GM18508 (cell line): Measurements from ENCODE around the gene UBE2H.
A peak's percentile ranks its signal among the peaks of the same experiment; 100 is the strongest.

Experiments used
- ATAC-seq: cut with Tn5 transposase; IDR thresholded peaks from one replicate; pipeline ENCODE4 v1.9.1; 2021; ENCODE audit warnings: moderate number of reproducible peaks; ENCODE audit not compliant: insufficient read depth, unreplicated experiment

The UBE2H gene

GRCh38 chr7:129951226-129952085 is 1.3 kb downstream of the UBE2H start:
- ATAC-seq = no peak

- ATAC-seq = no peak
Observed at GRCh38 chr7:129950933-129951225, 1.9 kb downstream of the UBE2H start.

DNA sequence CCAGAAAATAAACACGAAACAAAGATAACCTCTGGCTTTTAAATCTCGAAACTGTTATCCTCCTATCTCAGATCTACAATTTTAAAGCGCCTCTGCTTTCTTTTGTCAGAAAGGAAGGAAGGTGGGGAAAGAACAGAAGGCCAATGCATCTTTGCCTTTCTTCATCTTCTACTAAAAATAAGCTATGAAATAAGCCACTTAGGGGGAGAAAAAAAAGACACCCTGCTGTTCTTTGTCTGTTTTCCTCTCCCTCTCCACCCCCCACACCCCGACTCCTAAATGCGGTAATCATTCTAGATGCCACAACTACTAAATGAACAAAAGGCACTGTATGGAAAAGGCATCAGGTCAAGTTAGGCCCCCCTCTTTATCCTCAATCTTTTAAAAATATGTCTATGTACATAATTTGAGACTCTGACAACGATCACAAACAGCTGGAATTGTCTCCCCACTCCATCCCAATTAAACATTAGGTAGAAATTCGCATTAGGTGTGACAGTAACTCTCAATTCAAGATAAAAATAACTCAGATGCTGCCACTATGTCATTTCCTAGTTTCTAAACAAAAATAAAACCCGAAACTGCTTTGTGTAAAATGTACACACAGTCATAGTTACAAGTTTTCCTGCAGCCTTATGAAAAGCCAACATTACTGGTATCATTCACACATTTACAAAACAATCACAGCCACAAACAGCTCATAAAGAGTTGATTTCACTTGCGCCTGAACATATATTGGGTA is 2.4 kb downstream of the UBE2H start:
- peak; percentile 28 for ATAC-seq

- ATAC-seq = no peak
Observed at GRCh38 chr7:129949292-129950133, 3.2 kb downstream of the UBE2H start.

GRCh38 chr7:129948877-129949291 is 3.9 kb downstream of the UBE2H start:
- ATAC-seq = no peak

GRCh38 chr7:129948338-129948737 is 4.4 kb downstream of the UBE2H start:
- ATAC-seq = no peak

- no peak for ATAC-seq
Observed at GRCh38 chr7:129947701-129948100, 5.1 kb downstream of the UBE2H start.

DNA sequence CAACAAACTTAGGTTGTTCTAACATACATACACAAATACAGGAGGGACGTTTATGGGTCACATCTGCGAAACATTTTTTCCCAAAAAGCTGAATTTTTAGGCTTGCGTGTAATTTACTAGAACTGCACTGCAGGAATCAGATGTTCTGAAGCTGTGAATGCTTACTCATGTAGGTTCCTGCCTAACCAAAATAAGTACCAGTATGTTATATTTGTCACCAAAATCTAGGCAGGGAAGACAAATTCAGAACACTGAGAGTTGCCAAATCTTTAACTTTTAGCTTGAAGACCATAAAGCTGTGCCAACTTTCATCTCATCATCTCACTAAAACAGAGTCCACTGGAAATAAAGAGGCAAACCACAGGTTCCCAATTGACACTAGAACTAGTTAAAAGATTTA is 5.7 kb downstream of the UBE2H start:
- no peak for ATAC-seq

GRCh38 chr7:129946282-129946681 is 6.5 kb downstream of the UBE2H start:
- no peak for ATAC-seq

- ATAC-seq = no peak
Observed at GRCh38 chr7:129943352-129943751, 9.4 kb downstream of the UBE2H start.

- ATAC-seq = no peak
Observed at GRCh38 chr7:129940329-129940728, 12.4 kb downstream of the UBE2H start.

DNA sequence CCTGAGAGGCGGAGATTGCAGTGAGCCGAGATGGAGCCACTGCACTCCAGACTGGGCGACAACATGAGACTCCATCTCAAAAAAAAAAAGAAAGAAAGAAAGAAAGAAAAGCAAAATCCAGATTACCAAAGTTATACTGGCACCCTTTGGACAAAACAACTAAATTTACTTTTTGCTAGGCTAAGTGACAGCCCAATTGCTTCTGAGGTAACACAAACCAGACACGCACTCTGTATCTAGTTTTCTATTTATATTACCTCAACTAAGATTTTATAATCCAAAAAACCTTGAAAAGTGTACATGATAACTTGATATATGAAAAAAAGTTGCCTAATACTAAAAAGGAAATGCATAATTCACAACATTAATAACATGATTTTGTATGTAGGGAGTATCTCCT is 12.9 kb downstream of the UBE2H start:
- ATAC-seq = no peak

- no peak for ATAC-seq
Observed at GRCh38 chr7:129933627-129934026, 19.1 kb downstream of the UBE2H start.

DNA sequence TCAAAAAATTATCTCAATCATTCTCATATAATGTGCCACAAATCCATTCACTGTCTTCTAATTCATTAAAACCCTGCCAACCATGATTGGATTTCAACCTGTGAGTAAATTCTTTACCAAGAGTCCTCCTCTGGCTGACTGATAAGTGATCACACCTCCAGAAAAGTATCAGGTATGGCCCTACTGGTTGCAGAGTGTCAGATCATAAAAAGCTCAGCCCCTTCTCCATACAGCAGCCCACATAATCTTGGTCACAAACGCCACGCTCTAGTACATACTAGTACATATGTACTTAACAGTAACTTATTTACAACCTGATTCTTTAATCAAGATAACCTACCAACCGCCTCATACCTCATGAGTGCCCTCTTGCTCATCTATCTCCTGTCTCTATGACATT is 26.1 kb downstream of the UBE2H start:
- ATAC-seq = no peak

DNA sequence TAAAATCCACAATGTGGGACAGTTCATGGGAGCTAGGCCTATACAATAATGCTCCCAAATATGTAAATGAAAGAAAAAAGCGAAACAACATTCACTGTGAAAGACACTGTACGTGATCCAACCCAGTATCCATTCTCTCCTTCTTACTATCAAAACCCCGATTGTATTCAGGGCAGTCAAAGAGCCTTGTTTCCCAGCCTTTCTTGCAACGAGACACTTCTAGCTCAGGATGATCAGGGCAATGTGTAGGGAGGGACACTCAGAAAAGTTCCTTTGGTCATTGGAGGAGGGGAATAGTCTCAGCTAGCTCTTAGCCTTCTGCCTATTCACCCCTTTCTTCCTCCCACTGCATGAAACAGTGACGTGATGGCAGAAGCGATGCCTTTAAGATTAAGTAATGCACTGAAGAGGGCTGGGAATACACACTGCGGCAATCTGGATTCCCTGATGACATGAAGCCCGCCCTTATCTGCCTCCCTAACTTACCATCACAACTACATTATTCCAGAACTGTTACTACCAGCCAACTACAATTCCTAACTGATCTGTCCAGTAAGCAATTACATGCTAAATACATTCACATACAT is 27.3 kb downstream of the UBE2H start:
- no peak for ATAC-seq

- no peak for ATAC-seq
Observed at GRCh38 chr7:129924602-129925001, 28.2 kb downstream of the UBE2H start.

- no peak for ATAC-seq
Observed at GRCh38 chr7:129923709-129924108, 29.1 kb downstream of the UBE2H start.

GRCh38 chr7:129919492-129919891 is 33.3 kb downstream of the UBE2H start:
- ATAC-seq = no peak

GRCh38 chr7:129918922-129919321 is 33.8 kb downstream of the UBE2H start:
- ATAC-seq = no peak

DNA sequence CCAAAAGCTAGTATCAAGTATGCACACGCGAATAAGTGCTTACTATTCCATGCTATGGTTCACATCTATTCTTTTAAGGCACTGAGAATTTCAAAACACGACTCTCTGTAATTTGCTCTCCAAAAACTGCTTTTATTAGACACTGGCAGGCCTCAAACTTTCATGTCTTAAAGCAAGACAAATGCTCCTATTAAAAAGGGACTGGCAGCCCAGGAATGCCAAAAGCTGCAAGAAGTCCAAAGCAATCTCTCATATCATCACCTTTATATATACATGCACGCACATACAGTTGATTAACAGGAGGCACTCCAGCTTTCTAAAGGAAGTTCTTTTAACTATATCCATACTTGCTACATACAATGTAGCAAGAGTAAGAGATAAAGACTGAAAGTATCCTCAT is 34.8 kb downstream of the UBE2H start:
- ATAC-seq = no peak
